ENCODE data around the gene DIAPH3. TPM values are rescaled to one million over a fixed set of nuclear protein-coding genes. Genes with fewer than 3 reads are reported as not detected.

The DIAPH3 gene
- total RNA-seq, 4 donors from 2014 or later: 1.4 to 13.2 (median 2.6) TPM

DNA sequence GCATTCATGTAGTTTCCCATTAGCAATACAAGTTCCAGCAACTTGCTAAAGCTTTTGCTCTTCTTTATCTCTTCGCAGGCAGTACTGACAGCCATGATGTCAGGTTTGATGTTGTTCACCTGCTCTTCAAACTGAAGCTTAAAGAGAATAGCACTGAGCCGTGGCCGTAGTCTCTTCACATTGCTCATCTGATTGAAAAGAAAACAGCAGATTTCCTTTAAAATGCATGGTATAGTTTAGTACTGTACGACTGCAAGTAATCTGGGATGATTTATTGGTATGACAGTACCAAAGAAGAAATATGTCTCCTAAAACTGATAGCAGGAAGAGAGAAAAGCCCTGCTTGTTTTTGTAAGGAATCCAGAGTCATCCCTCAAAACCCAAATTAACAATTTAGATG, 284.4 kb downstream of the DIAPH3 start:
- DNase-seq: no peak
- no peak overlapping the region for H3K27ac ChIP-seq
- TF ChIP-seq, protein P1, sequence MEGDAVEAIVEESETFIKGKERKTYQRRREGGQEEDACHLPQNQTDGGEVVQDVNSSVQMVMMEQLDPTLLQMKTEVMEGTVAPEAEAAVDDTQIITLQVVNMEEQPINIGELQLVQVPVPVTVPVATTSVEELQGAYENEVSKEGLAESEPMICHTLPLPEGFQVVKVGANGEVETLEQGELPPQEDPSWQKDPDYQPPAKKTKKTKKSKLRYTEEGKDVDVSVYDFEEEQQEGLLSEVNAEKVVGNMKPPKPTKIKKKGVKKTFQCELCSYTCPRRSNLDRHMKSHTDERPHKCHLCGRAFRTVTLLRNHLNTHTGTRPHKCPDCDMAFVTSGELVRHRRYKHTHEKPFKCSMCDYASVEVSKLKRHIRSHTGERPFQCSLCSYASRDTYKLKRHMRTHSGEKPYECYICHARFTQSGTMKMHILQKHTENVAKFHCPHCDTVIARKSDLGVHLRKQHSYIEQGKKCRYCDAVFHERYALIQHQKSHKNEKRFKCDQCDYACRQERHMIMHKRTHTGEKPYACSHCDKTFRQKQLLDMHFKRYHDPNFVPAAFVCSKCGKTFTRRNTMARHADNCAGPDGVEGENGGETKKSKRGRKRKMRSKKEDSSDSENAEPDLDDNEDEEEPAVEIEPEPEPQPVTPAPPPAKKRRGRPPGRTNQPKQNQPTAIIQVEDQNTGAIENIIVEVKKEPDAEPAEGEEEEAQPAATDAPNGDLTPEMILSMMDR (IDR thresholded peaks at IDR 0.05): no peak
- no peak for TF ChIP-seq POLR2A (IDR thresholded peaks at IDR 0.05)
- no peaks in the 10 kb centered on the region for H3K9me3 ChIP-seq
- no peaks in the 10 kb centered on the region for H3K4me1 ChIP-seq
- H3K36me3 ChIP-seq: no peaks in the 10 kb centered on the region
- H3K4me3 ChIP-seq: no peak overlapping the region
- no peaks in the 10 kb centered on the region for H3K27me3 ChIP-seq

DNA sequence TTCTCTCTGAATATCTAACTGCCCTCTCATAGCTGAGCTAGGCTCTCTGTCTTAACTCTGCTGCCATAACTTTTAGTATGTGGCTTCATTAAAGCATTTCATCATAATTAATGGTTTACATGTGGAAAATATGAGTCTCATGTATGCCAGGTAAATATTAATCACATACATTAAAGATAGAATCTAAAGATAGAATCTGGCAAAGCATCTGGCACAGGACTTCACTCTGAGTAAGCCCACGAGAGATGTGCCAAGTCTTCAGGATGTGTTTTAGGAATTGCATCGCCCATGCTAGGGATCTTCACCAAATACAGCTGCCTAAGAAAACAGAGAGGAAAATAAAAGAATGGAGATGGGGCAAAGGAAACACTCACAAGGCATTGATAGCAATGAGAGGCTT, 285.8 kb downstream of the DIAPH3 start:
- no peaks in the 10 kb centered on the region for H3K9me3 ChIP-seq
- H3K36me3 ChIP-seq: no peaks in the 10 kb centered on the region
- no peak overlapping the region for H3K27ac ChIP-seq
- H3K4me3 ChIP-seq: no peak overlapping the region
- TF ChIP-seq, protein P1 (IDR thresholded peaks at IDR 0.05): no peak
- TF ChIP-seq POLR2A (IDR thresholded peaks at IDR 0.05): no peak
- DNase-seq: no peak
- H3K27me3 ChIP-seq: no peaks in the 10 kb centered on the region
- H3K4me1 ChIP-seq: no peaks in the 10 kb centered on the region

DNA sequence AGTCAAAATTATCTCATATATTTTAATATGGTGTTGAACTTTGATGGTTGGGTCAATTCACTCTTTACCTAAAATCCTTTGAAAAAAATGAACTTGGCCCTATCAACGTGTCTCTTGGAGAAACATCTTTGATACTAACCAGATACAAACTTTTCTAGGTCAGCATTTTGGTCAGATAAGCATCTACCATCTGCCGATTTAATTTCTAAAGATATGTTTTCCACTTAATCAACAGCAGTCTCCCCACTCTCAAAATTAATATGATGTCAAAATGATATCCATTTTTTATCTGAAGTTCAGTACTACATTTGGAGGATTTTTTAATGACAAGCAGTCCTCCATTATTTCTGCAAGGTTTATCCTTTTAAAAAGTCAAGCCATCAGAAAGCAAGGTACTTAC, 288.8 kb downstream of the DIAPH3 start:
- no peaks in the 10 kb centered on the region for H3K9me3 ChIP-seq
- no peaks in the 10 kb centered on the region for H3K36me3 ChIP-seq
- H3K4me1 ChIP-seq: no peaks in the 10 kb centered on the region
- H3K27ac ChIP-seq: no peak overlapping the region
- no peak overlapping the region for H3K4me3 ChIP-seq
- no peak for TF ChIP-seq POLR2A (IDR thresholded peaks at IDR 0.05)
- TF ChIP-seq, protein P1 (IDR thresholded peaks at IDR 0.05): no peak
- no peak for DNase-seq
- H3K27me3 ChIP-seq: no peaks in the 10 kb centered on the region

DNA sequence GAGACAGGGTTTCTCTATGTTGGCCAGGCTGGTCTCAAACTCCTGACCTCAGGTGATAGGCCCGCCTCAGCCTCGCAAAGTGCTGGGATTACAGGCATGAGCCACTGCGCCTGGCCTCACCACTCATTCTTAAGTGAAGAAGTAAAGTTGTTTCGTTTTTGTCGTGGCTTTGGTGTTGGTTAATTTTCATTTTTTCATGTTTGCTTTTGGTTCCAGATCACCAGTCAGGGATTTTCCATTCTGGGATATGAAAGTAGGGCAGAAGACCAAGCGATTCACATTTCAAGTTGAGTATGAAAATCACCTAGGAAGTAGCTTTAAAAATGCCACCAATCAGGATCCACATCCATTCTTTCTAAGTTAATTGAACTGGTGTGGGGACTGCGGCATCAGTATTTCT, 289.9 kb downstream of the DIAPH3 start:
- DNase-seq: no peak
- TF ChIP-seq, protein P1 (IDR thresholded peaks at IDR 0.05): no peak
- TF ChIP-seq POLR2A (IDR thresholded peaks at IDR 0.05): no peak
- H3K4me1 ChIP-seq: no peaks in the 10 kb centered on the region
- H3K9me3 ChIP-seq: no peaks in the 10 kb centered on the region
- H3K36me3 ChIP-seq: no peaks in the 10 kb centered on the region
- no peak overlapping the region for H3K27ac ChIP-seq
- H3K4me3 ChIP-seq: no peak overlapping the region
- no peaks in the 10 kb centered on the region for H3K27me3 ChIP-seq

DNA sequence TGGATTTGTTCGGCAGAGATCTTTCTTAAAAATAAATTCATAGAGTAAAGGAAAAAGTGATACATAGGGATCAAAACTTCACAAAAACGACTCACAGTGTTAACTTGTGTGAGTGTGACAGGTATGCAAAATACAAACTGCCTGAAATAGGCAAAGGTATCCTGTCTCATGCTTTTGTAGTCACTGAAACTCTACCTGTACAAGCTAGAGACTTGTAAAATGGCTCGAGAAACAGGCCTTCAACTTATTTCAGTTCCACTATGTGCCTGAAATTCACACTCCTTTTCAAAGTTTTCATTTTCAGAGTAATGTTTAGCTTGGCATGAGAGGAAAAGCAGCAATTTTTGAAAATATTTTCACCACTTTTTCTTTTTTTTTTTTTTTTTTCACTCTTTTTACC, 290.4 kb downstream of the DIAPH3 start:
- TF ChIP-seq, protein P1 (IDR thresholded peaks at IDR 0.05): no peak
- no peak for TF ChIP-seq POLR2A (IDR thresholded peaks at IDR 0.05)
- Histone ChIP-seq H3K4me1 (no peaks in the 10 kb centered on the region), H3K36me3 (no peaks in the 10 kb centered on the region), H3K9me3 (no peaks in the 10 kb centered on the region), H3K4me3 (no peak overlapping the region), H3K27ac (no peak overlapping the region), H3K27me3 (no peaks in the 10 kb centered on the region)
- no peak for DNase-seq

DNA sequence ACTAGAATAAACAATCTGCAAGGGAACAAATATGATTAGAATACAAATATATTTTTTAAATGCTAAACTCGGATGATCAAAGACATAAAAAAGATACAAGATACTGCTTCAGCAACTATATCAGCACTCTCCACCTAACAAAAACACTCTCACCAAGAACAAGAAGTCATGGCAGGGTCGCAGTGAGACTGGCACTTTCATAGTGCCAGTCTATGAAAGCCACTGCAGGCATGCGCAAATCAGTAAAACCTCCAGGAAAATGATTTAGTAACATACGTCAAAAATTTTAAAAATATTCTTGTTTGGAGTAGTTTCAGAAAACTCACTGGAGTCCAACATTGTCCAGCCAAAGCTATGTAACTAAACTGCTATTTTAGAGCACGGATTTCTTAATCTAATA, 295.9 kb downstream of the DIAPH3 start:
- Histone ChIP-seq H3K27ac (no peak overlapping the region), H3K4me1 (no peaks in the 10 kb centered on the region), H3K36me3 (no peaks in the 10 kb centered on the region), H3K4me3 (no peak overlapping the region), H3K27me3 (no peaks in the 10 kb centered on the region), H3K9me3 (no peaks in the 10 kb centered on the region)
- DNase-seq: no peak
- TF ChIP-seq POLR2A (IDR thresholded peaks at IDR 0.05): no peak
- TF ChIP-seq, protein P1 (IDR thresholded peaks at IDR 0.05): no peak
